NCI-H1417 treated with DMSO at 0.1 percent for 48 hours (cell line): ENCODE data around the gene CACNA1B.
"Not testable (repeated sequence)": the region's sequence is repeated elsewhere in the genome, so short reads cannot be mapped to it uniquely, and the experiment has no call there.

Experiments
- DNase-seq: peaks from one replicate; lab custom pipeline; 2025; lab: John Stamatoyannopoulos, UW

Gene CACNA1B

DNA sequence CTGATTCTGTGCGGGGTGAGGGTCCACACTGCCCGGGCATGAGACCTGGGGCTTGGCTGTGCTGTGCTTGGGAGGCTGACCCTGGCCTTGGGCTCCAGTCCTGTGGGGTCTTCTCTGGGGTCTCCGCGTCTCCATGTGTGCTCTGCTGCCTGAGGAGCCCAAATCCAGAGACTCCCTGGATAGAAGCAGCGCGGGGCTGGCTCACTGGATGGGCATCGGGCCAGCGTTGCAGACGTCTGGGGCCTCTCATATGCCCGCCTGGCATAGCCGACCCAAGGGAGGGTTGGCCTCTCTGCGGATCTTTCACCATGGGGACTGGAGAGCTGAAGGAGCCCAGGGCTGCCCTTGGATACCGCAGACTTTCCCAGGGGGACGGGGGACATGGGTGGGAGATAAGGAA, 12.4 kb downstream of the CACNA1B start:
- not testable (repeated sequence) for DNase-seq

DNA sequence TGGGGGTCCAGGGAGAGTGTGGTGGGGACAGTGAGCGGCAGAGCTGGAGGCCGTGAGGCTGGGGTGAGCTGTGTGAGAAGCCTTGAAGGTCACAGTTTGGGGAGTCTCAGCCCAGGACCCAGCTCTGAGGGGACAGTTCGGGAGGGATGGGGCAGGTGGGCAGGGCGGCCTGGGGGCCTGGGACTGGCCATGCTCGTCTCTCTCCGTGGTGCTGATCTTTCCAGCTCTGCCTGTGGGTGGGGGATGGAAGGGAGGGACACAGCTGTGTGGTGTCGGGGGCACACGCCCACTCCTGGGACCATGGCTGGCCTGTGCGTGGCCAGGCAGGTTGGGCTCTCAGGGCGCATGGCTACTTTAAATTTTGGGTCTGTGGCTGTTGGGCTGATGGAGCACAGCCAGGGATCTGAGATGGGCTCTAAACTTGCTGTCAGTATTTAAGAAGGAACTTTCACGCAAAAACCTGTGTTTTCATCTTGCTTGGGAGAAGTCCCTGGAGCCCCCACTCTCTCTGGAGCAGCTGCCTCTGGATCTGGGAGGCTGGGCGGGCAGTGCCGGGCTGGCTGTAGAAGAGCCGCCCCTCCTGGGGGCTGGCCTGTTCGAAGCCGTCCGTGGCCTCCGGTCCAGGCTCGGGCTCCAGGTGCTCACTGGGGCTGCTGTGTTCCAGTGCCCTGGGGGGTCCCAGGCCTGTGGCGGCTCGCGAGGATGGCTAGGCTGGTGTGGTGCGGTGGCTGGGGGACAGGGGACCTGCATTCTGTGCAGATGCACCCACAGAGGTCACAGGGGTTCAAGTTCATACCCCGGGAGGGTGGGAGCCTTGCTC, 13.4 kb downstream of the CACNA1B start:
- not testable (repeated sequence) for DNase-seq

DNA sequence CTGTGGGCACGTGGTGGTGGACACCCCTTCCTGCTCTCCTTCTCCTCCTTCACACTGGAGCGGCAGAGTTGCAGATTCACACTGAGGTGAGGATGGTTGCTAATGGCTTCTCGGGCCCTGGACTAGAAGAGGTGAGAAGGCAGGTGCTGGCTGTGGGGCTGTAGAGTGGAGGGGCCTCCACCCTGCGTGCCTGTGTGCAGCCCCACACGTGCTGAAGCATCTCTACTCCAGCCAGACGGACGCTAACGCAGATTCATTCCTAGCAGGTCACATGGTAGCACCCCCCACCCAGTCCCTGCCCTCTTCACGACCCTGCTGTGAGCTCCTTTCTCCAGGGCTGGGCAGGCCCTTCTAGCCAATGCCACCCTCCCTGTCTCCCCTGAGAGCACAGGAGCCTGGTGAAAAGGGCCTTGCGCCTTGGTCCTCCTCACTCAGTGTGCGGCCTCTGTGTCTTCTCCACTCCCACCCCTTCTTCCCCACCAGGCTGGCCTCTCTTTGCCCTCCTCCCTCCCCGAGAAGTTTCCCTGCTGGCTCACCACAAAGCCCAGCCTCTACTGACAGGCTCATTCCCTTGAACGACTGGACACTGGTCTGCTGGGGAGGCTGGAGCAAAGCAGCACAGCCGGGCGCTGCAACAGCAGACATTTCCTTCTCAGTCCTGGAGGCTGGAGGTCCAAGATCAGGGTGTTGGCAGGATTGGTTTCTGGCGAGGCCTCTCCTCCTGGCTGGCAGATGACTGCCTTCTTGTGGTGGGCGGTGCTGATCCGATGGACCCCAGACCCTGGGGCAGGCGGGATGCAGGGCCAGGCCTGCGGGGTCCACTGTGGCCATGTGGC, 14.2 kb downstream of the CACNA1B start:
- DNase-seq = no peak

DNA sequence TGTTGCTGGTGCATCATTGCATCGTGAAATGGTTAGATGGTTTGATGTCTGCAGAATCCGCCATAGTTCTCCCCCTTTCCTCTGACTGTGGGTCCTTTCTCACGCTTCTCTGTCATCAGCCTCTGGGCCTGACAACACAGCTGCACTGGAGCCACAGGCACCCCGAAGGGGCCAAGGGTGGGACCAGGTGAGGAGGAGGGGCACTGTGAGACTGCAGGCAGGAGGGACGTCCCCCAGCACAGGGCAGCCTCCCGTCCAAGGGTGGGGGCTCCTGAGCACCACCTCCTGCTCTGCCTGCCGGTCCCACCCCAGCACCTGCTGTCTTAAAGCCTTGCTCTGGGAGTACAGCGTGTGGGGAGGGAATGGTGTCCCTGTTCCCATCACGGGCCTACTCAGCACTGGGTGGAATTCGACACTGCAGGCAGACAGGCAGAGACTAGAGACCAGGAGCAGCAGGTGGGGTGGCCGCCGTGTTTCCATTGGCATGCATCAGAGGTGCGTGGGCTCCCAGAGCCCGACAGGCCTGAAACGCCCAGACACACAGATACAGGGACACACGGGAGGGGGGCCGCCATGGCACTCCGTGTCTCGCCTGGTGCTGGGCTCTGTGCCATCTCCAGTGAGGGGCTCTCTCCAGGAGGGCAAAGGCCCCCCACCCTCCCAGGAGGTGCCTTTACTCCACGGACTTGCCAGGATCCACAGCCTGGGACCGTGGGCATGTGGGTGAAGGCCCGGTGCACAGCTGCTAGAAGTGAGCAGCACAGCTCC, 15.0 kb downstream of the CACNA1B start:
- DNase-seq = no peak

DNA sequence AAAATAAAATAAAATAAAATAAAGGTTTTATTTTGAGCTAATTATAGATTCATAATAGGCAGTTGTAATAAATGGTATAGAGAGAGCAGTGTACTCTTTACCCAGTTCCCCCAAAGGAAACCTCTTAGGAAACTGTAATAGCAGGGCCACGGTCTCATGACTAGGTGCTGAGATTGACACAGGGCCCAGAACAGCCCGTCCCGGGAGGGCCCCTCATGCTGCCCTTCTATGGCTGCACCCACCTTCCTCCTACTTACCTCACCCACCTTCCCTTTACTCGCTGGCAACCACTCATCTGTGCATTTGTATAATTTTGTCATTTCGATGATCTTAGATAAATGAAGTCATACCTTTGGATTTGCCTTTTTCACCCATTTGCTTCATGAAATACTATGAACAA, 16.1 kb downstream of the CACNA1B start:
- no peak for DNase-seq

DNA sequence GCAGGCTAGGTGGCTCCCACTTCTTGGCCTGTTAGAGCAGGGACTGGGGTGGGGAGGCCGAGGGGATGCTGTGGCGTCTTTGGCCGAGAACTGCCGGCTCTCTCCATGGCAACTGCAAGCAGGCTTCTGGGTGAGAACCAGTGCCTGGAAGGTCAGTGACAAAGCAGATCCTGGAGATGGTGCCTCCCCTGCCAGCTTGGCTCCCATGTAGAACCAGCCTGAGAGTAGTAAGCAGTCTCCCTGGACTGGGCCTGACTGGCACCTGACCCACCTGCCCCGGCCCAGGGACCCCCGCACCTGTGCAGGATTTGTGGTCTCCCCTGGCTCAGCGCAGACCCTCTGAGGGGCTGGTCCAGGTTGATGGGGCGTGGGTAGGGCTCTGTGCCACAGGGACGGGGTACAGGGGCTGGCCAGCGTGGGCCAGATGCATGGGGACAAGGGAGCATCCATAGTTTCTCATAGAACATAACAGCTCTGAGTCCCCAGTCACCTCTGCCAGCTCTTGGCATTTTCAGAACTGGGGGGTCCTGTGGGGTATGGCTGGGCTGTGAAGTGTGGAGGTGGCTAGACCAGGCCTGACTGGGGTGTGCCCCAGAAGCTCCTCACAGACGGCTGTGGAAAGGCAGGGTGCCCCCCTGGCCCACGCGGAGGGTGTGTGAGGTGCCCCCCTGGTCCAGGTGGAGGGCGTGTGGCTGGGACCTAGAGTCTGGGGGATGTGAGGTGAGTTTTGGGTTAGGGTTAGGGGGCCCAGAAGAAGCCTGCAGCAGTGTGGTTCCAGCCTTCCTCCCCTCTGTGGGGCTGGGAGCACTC, 22.2 kb downstream of the CACNA1B start:
- no peak for DNase-seq

DNA sequence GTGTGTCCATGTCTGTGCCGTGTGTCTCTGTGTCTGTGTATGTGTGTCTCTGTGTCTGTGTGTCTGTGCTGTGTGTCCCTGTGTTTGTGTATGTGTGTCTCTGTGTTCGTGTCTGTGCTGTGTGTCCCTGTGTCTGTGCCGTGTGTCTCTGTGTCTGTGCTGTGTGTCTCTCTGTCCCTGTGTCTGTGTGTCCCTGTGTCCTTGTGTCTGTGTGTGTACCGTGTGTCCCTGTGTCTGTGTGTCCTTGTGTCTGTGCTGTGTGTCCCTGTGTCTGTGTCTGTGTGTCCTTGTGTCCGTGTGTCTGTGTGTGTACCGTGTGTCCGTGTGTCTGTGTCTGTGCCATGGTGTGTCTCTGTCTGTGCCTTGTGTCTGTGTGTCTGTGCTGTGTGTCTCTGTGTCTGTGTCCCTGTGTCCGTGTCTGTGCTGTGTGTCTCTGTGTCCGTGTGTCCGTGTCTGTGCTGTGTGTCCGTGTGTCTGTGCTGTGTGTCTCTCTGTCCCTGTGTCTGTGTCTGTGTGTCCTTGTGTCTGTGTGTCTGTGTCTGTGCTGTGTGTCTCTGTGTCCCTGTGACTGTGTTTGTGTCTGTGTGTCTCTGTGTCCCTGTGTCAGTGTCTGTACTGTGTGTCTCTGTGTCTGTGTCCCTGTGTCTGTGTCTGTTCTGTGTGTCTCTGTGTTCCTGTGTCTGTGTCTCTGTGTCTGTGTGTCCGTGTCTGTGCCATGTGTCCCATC, 23.2 kb downstream of the CACNA1B start:
- DNase-seq = no peak

DNA sequence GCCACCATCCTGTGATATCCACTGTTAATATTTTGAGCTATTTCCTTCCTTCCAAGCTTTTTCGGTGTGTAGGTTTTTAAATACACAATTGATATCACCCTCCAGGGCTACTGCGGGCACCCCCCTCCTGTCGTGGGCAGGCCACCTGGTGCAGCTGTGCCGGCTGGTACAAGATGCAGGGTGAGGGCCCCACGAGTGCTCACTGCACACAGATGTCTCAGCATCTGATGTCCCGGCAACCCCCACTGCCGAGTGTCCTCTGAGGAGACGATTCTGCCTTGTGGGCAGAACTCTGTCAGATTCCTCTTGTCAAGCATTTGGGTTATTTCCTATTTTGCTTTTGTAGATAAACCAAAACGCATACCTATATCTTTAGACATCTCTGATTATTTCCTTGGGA, 25.1 kb downstream of the CACNA1B start:
- DNase-seq = no peak

DNA sequence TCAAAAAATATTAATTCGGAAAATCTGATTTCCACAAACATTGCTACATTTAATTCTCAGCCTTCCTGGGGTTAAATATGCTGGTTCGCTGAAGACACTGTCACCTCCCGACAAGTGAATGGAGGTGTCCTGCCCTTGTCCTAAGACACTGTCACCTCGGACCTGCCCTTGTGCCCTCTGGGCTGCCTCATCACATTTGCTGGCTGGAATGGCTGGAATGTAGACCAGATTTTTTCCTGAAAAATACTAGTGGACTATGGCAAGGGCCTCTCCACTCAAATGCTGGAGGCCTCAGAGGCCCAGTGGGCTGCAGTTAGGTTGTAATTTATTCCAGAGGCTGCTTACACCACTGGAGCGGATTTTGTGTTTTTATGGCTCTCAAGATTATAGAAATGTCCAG, 28.2 kb downstream of the CACNA1B start:
- DNase-seq = no peak

DNA sequence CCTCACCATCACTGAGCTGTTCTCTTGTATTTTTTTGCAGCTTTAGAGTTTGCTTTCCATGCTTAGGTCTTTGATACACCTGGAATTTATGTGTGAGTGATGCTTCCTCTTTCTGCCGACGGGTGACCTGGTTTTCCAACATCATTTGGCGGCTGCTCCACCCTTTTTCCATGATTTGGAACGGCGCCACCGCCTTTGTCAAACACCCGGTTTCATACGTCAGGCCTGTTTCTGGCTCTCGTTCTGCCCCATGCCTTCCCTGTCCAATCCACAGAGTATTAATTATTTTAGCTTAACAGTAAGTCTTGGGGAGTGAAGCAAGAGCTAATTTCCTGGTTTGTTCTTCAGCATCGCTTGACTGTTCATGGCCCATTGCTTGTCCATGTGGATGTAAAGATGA, 30.2 kb downstream of the CACNA1B start:
- DNase-seq = no peak

DNA sequence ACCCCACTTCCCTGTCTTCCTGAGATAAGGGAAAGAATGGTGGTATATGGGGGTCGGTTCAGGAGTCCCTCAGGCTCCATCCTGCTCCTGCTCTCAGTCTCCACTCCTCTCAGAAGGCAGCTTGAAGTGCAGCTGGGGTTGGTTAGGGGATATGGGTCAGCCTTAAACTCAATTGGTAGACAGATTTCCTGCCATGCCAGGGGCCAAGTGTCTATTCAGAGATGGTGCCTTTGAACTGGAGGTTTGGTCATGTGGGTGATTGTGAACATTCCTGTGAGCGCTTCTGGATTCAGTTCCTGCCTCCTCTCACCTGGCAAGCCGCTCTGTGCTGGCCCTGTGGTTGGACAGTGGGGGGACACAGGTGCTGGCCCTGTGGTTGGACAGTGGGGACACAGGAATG, 35.1 kb downstream of the CACNA1B start:
- no peak for DNase-seq

DNA sequence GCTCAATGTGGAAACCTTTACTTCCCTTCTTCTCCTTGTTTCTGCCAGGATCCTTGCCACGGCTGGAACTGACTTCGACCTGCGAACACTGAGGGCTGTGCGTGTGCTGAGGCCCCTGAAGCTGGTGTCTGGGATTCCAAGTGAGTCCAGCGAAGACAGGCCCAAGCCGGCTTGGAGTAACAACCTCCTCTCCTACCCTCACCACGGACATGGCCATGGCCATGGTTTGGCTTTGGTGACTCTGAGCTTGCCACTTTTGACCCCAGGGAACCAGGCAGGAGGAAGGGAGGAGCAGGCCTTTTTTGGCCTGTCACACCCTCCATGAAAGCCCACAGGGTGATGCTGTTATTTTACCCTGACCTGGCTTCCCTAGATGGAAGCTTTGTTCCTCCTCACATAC, 35.5 kb downstream of the CACNA1B start:
- DNase-seq = no peak

DNA sequence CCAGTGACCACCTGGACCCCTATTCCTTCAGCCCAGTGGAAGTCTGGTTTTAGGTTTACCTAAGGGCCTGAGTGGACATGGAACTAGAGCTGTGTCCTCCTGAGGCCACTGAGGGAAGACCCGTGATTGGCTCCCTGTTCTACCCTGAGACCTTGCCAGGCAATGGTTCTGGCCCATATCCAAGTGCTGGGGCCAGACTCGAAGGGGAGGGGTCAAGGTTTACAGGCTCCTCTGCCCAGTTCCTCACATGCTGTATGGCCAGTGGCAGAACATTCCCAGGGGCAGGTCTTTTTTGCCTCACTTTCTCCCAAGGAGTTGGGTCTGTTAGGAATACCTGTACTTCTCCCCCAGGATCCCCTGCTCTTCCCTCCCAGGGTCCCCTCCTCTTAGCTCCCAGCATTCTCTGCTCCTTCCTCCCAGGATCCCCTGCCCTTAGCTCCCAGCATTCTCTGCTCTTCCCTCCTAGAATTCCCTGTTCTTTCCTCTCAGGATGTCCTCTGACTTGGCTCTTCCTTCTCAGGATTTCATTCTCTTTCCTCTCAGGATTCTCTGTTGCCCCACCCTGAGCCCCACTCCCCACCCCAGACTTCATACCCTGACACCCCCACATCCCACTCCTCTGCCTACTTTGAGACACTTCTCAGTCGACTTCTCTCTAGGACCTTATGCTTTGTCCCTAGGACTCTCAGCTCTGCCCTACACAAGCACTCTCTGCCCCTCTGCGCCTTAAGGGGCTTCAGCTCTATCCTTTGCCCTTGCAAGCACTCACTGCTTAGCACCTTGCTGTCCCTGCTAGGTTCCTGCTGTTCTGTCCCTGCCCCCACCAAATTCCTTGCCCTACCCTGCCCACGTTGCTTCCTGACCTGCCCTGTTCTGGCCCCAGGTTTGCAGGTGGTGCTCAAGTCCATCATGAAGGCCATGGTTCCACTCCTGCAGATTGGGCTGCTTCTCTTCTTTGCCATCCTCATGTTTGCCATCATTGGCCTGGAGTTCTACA, 36.5 kb downstream of the CACNA1B start:
- DNase-seq = no peak

DNA sequence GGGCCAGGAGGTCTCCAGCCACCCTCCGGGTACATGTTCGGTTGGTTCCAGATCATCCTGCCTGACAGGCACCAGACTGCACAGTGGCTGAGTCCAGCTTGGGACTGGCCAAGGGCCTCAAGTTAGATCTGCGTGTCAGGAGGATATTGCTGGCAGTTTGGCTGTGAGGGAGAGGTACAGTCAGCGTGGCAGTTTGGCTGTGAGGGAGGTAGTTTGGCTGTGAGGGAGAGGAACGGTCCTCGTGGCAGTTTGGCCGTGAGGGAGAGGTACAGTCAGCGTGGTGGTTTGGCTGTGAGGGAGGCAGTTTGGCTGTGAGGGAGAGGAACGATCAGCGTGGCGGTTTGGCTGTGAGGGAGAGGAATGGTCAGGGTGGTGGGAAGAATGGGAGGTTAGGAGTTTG, 39.0 kb downstream of the CACNA1B start:
- DNase-seq = no peak

DNA sequence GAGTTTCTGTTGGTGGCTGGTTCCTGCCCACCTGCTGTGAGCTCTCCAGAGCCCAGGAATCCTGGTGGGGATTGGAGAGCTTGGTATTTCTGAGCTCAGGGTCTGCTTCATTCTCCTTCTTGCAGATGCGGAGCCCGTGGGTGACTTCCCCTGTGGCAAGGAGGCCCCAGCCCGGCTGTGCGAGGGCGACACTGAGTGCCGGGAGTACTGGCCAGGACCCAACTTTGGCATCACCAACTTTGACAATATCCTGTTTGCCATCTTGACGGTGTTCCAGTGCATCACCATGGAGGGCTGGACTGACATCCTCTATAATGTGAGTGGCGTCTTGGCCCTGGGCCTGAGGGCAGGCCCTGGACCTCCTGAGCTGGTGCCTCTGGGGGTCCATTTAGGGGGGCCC, 39.5 kb downstream of the CACNA1B start:
- DNase-seq = no peak

DNA sequence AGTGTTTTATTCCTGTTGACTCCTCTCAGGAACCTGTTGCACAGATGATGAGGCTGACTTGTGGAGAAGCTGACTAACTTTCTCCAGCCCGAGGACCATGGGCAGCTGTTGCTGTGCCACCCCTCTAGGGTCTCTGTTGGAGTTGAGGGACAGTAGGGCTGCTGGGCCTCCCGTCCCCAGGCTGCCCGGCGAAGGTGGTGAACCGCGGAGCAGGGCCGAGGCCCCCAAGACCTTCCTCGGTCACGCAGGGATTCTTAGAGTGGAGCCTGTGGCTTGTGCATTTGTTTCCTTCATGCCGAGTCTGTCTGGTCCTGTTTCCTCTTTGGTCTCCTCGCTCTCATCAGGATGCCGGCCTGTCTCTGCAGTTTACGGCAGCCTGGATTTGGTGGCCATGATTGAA, 40.2 kb downstream of the CACNA1B start:
- DNase-seq = no peak

DNA sequence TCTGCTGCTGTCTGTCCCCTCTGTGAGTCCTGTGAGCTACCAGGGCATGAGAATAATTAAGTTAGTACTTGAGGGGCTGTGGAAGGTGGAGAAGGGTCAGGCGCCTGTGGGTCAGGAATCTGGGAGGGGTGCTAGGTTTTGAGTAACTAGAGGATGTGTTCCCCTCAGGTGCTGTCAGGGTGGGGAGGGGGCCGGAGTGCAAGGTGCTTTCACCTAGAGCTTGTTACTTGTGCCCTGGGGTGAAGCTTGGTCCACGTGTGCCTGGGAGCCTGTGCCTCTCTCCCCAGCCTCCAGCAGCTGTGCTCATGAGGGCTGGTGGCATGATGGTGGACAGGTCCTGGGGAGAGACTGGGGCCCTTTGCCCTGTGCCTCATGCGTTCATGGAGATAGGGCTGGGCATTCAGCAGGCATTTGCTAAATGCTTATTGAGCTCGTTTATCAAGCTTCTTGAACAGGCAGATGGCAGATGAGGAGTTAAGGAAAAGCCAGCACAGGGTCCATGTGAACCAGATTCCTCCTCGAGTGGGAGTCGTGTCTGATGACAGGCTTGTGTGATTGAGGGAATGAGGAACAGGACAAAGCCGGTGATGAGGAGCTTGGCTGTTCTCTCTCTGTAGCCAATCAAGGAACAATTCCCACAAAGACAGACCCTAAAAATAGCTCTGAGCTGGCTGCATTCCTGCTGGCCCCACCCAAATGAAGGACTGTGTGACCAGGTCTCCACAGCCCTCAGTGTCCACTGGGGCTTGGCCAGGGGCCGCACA, 40.9 kb downstream of the CACNA1B start:
- no peak for DNase-seq

DNA sequence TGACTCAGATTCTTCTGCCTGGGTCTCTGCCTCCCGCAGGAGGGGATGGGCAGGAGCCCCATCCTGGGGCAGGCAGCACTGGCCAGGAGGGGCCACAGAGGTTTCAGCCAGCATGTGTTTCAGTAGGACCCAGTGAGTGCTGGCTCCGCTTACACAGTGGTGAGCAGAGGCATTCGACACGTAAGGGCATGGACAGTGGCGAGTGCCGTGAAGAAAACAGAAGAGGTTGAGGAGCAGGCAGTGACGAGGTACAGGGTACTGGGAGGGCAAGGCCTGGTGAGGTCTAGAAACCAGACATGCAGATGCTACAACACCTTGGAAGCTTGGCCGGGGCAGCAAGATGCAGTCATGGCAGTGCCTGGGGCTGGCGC, 41.5 kb downstream of the CACNA1B start:
- no peak for DNase-seq

DNA sequence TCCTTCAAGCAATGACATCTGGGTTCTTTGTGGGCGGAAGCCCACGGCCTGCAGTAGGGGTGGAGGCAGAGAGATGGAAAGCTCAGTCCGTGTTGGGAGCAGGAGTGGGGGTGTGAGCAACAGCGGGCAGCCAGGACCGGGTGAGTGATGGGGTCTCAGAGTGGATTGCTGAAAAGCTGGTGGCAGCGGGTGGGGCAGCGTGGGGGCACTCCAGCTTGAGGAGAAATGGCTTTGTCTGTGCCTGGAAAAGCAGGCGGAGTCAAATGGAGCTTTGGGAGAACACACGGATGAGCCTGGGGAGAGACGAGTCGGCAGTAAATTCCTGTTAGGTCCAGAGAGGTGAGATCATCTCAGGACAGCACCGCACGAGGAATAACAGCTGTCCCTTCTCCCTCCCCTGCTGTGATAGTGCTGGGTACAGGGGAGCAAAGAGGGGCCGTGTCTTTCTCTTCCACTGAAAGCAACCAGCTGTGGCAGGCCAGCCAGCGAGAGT, 42.1 kb downstream of the CACNA1B start:
- DNase-seq = no peak
